ENCODE measurements around the gene BRDT.

DNA sequence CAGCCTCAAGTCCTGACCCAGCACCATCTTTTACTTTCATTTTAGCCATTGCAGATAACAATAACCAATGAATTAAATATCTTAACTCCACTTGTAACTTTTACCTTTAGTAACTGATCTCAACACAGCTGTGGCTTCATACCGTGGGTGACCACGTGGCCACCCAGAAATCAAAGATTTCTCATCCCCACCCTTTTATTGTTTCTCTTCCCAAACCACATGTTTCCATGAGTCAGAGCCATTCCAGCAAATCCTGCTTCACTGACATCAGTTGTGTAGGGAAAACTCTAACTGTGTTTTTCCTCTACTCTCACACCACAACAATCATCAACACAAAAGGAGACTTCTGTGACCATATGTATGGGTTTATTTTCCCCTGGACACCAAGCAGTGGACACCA is 25.1 kb upstream of the BRDT start:
- TF ChIP-seq, protein P1, sequence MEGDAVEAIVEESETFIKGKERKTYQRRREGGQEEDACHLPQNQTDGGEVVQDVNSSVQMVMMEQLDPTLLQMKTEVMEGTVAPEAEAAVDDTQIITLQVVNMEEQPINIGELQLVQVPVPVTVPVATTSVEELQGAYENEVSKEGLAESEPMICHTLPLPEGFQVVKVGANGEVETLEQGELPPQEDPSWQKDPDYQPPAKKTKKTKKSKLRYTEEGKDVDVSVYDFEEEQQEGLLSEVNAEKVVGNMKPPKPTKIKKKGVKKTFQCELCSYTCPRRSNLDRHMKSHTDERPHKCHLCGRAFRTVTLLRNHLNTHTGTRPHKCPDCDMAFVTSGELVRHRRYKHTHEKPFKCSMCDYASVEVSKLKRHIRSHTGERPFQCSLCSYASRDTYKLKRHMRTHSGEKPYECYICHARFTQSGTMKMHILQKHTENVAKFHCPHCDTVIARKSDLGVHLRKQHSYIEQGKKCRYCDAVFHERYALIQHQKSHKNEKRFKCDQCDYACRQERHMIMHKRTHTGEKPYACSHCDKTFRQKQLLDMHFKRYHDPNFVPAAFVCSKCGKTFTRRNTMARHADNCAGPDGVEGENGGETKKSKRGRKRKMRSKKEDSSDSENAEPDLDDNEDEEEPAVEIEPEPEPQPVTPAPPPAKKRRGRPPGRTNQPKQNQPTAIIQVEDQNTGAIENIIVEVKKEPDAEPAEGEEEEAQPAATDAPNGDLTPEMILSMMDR (optimal IDR thresholded peaks at IDR 0.05 in 1 of 3, IDR thresholded peaks at IDR 0.05 in 1 of 3, conservative IDR thresholded peaks at IDR 0.05 in 1 of 3; ENCODE audit: extremely low read depth in 1 of 3, insufficient read depth in 2 of 3, low read length in 3 of 3) = no peak
- no peak for TF ChIP-seq EZH2 (IDR thresholded peaks at IDR 0.05; ENCODE audit: low read length)

Measured in keratinocyte (primary cell).